SIG-M5 (cell line): Measurements from ENCODE around the gene TUBD1.
"Not testable (repeated sequence)": the region's sequence is repeated elsewhere in the genome, so short reads cannot be mapped to it uniquely, and the experiment has no call there.

Source experiments
- DNase-seq: peaks from one replicate; lab custom pipeline; 2025; lab: John Stamatoyannopoulos, UW

The TUBD1 gene

DNA sequence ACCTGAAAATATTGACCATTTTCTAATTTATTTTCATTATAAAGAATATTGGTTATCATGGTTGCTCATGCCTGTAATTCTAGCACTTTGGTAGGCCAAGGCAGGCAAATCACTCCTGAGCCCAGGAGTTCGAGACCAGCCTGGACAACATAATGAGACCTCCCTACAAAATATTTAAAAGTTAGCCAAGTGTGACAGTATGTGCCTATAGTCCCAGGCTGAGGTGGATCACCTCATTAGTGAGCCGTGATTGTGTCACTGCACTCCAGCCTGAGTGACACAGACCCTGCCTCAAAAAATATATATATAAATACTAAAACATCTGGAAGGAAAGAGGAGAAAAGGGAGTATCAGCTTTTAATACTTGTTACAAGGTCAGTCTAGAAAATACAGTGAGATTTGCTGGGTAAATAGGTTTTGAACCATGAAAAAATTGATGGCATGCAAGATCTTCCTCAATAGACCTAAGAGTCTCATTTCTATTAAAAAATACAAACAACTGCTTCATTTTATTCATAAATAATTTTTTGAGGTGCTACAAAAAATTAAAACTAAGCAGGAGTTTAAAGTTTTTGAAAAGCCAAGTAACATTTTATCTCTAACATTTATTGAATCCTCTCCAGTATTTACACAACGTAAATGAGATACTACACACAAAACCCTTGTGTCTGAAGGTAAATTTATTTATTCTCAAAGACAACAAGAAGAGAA, 47.7 kb downstream of the TUBD1 start:
- no peak for DNase-seq

- DNase-seq, result no peak
These were observed 49.7 kb downstream of the TUBD1 start for GRCh38 chr17:59842901-59843652.

DNA sequence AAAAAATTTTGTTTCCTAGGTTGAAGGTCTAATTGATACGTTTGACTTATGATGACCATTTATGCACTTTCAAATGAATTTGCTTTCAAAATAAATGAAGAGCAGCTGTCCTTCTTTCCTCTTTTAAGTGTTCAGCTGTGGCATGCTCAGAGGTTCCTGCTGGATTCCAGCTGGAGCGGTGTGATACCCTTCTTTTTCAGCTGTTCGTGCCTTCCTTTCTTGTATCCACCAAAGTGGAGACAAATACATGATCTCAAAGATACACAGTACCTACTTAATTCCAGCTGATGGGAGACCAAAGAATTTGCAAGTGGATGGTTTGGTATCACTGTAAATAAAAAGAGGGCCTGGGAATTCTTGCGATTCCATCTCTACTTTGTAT, 50.9 kb downstream of the TUBD1 start:
- not testable (repeated sequence) for DNase-seq

- DNase-seq, result not testable (repeated sequence)
These were observed 51.5 kb downstream of the TUBD1 start for GRCh38 chr17:59841091-59841881.

DNA sequence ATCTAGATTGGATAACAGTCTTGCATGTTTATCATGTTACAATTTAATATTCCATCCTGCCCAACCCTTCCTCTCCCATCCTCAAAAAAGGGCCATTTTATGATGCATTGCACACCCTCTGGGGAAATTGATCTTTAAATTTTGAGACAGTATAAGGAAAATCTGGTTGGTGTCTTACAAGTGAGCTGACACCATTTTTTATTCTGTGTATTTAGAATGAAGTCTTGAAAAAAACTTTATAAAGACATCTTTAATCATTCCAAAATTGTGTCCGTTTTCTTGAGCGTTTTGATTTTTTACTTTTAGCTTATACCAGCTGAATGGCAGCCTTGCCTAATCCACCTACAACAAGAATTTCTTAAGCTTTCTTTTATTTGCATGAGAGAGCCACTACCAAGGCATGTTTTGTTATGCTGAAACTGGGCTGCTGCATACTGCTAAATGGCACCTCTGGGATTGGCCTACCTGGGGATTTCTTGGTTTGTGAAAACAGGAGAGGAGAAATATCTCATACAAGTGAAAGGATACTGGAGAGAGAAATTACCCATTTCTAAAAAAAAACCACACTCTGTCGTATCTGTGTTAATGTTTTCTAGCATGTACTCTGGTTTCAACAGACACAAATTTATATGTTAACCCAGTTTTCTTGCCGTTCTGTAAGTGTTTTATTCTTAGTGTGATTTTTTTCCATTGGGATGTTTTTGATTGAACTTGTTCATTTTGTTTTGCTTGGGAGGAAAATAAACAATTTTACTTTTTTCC, 52.2 kb downstream of the TUBD1 start:
- no peak for DNase-seq

GRCh38 chr17:59839651-59840328, 53.0 kb downstream of the TUBD1 start:
- no peak for DNase-seq

GRCh38 chr17:59838052-59838916, 54.5 kb downstream of the TUBD1 start:
- DNase-seq, result no peak

GRCh38 chr17:59837308-59838051, 55.3 kb downstream of the TUBD1 start:
- DNase-seq, result peak; percentile 100

DNA sequence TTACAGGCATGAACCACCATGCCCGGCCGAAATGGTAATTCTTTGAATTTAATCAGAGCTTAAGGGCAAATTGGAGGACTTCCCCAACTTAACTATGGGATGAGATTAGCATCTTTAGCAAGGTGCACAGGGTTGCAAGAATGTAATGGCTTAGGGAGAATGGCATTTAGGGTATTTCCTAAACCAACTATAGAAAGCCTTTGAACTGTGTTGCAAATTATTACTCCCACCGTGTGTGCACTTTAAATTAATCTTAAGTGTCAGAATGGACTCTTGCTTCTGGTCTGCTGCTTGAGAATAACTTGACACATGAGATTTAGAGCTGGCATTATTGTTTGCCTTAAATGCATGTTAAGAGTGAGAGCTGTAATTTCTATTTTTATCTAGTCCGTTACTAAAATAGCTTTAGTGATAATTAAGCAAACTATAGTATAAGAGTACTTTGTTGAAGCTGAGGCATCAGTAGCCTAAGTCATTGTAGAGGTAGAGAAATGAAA, 59.8 kb downstream of the TUBD1 start:
- no peak for DNase-seq

- DNase-seq, result no peak
These were observed 61.8 kb downstream of the TUBD1 start for GRCh38 chr17:59830846-59831486.

GRCh38 chr17:59830007-59830630, 62.6 kb downstream of the TUBD1 start:
- no peak for DNase-seq

- peak; percentile 77 for DNase-seq
These were observed 63.3 kb downstream of the TUBD1 start for GRCh38 chr17:59829217-59830006.

DNA sequence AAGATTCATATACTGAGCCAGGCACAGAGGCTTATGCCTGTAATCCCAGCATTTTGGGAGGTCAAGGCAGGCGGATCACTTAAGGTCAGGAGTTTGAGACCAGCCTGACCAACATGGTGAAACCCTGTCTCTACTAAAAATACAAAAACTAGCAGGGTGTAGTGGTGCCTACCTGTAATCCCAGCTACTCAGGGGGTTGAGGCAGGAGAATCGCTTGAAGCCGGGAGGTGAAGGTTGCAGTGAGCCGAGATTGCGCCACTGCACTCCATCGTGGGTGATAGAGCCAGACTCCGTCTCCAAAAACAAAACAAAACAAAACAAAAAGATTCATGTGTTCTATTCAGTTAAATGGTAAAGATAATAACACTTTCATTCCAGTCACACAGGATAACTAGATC, 63.9 kb downstream of the TUBD1 start:
- not testable (repeated sequence) for DNase-seq

DNA sequence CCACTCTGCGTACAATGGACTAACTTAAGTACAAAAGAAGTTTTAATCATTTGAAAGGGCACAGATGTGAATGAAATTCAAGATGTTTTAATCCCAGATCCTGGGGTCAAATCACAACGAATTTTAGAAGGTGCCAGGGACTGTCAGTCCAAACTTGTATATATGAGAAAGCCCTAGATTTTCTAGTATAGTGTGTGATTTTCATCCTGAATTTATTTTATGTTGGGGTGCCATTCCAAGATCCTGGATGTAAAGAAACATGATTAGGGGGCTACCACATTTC, 64.3 kb downstream of the TUBD1 start:
- no peak for DNase-seq

- no peak for DNase-seq
These were observed 64.8 kb downstream of the TUBD1 start for GRCh38 chr17:59827721-59828477.

GRCh38 chr17:59826706-59827453, 65.9 kb downstream of the TUBD1 start:
- no peak for DNase-seq
